ENCODE results near the gene SHROOM1.
"Not testable (repeated sequence)": the region's sequence is repeated elsewhere in the genome, so short reads cannot be mapped to it uniquely, and the experiment has no call there.

SHROOM1 gene

GRCh38 chr5:132830436-132831094, at the start of gene SHROOM1:
Gene SHROOM1 (minus strand): TSS chr5:132830647. CDS start chr5:132826140, 4,507 bp downstream.
- no peak for DNase-seq (ENCODE audit: low read depth in 2 of 2)

GRCh38 chr5:132877938-132878337, 47.5 kb upstream of the SHROOM1 start:
- no peak for DNase-seq (ENCODE audit: low read depth in 2 of 2)

- DNase-seq (ENCODE audit: low read depth in 2 of 2): no peak
These were observed 47.0 kb upstream of the SHROOM1 start for GRCh38 chr5:132877466-132877865.

- DNase-seq (ENCODE audit: low read depth in 2 of 2): no peak
These were observed 45.7 kb upstream of the SHROOM1 start for GRCh38 chr5:132876020-132876759.

- no peak for DNase-seq (ENCODE audit: low read depth in 2 of 2)
These were observed 43.5 kb upstream of the SHROOM1 start for GRCh38 chr5:132873930-132874271.

GRCh38 chr5:132873119-132873929, 42.9 kb upstream of the SHROOM1 start, which contains the start of gene LEAP2:
Gene LEAP2 (plus strand): TSS chr5:132873668. CDS start chr5:132873695, 27 bp downstream.
- no peak for DNase-seq (ENCODE audit: low read depth in 2 of 2)

- no peak for DNase-seq (ENCODE audit: low read depth in 2 of 2)
These were observed 42.3 kb upstream of the SHROOM1 start for GRCh38 chr5:132872788-132873118.

- no peak for DNase-seq (ENCODE audit: low read depth in 2 of 2)
These were observed 41.2 kb upstream of the SHROOM1 start for GRCh38 chr5:132871459-132872284.

GRCh38 chr5:132870801-132871200, 40.4 kb upstream of the SHROOM1 start:
- DNase-seq (ENCODE audit: low read depth in 2 of 2): no peak

GRCh38 chr5:132868754-132869153, 38.3 kb upstream of the SHROOM1 start:
- no peak for DNase-seq (ENCODE audit: low read depth in 2 of 2)

- DNase-seq (ENCODE audit: low read depth in 2 of 2): no peak
These were observed 36.6 kb upstream of the SHROOM1 start for GRCh38 chr5:132867046-132867451.

GRCh38 chr5:132866342-132867045, 36.0 kb upstream of the SHROOM1 start, which contains the start of the genes GDF9 and UQCRQ:
Gene GDF9 (minus strand): TSS chr5:132866469. CDS start chr5:132864533, 1,936 bp downstream.
Gene UQCRQ (plus strand): TSS chr5:132866642. CDS start chr5:132866882, 240 bp downstream.
- peak; percentile 77 to 82 for DNase-seq (ENCODE audit: low read depth in 2 of 2)

GRCh38 chr5:132865668-132866341, 35.4 kb upstream of the SHROOM1 start:
- no peak for DNase-seq (ENCODE audit: low read depth in 2 of 2)

- DNase-seq (ENCODE audit: low read depth in 2 of 2): no peak
These were observed 30.3 kb upstream of the SHROOM1 start for GRCh38 chr5:132860742-132861141.

- no peak for DNase-seq (ENCODE audit: low read depth in 2 of 2)
These were observed 29.5 kb upstream of the SHROOM1 start for GRCh38 chr5:132859889-132860437.

GRCh38 chr5:132856011-132856410, 25.6 kb upstream of the SHROOM1 start:
- no peak for DNase-seq (ENCODE audit: low read depth in 2 of 2)

GRCh38 chr5:132854992-132855391, 24.5 kb upstream of the SHROOM1 start:
- not testable (repeated sequence) for DNase-seq (ENCODE audit: low read depth in 2 of 2)

- DNase-seq (ENCODE audit: low read depth in 2 of 2): no peak
These were observed 23.9 kb upstream of the SHROOM1 start for GRCh38 chr5:132854301-132854700.

- DNase-seq (ENCODE audit: low read depth in 2 of 2): no peak
These were observed 23.3 kb upstream of the SHROOM1 start for GRCh38 chr5:132853790-132854189.

- no peak for DNase-seq (ENCODE audit: low read depth in 2 of 2)
These were observed 22.9 kb upstream of the SHROOM1 start for GRCh38 chr5:132853323-132853722.

Measured in stimulated activated CD4-positive, alpha-beta T cell treated with anti-CD3 and anti-CD28 coated beads, Interleukin-1b, Interleukin-23, amount 100 ng/mL, for 4 hours (primary cell).